Activated gamma-delta T cell treated with Interleukin-2 at 50 U/mL for 16 hours (primary cell): ENCODE measurements around the gene FHL1.
"Not testable (repeated sequence)": the region's sequence is repeated elsewhere in the genome, so short reads cannot be mapped to it uniquely, and the experiment has no call there.

Experiments
- DNase-seq: peaks from one replicate; pipeline ENCODE4 v3.0.0-alpha.2; 2020

Gene FHL1

DNA sequence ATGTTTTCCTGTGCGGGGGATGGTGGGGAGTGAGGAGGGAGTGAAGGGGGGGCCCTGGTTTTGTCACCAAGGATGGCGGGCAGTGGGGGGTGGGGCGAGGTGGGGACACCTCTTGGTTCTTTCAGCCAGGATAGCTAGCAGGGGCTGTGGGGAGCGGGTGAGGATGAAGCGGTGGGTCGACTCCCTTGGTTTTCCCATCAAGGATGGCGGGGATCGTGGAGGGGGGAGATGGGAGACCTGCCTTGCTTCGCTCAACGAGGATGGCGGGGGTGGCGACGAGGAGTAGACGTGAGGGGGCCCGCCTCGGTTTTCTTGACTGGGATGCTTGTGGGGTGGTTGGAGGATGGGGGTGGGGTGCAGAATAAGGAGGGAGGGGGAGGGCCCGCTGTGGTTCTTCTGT lies 643 bp downstream of the FHL1 start:
- DNase-seq = no peak

DNA sequence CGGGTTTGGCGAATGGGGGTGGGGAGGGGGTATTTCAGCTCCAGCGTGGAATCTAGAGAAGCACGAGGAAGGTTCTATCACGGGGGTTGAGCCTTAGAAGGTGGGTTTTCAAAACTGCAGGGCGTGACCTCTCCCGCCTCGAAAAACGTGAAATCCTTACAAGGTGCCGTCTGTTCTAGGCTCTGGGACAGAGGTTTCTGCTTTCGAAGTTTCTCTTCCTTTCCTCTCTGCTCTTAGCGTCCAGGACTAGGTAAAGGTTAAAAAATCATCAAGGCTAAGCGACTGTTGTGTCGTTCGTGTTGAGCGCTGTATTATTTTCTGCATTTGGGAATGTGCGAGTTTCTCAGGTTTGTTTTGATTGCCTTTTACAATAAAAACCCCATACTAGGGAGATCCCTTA lies 1.1 kb downstream of the FHL1 start:
- DNase-seq = no peak

DNA sequence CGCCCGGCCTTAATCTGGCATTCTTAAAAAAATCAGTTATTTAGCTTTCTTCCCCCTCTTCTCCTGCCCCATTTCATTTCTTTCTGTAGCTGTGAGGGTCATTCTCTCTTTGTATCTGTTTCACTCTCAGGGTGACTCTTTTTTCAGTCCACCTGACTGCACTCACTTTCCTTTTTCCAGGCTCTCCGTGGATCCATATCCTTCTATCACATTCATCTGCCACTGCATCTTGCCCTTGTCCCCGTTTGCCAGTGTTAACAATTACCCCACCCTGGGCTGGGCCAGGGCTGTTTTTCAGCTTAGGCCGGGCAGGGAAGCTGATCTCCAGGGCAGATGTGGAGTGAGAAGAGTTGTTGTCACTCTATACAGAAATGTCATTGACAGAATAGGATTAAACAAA lies 7.7 kb downstream of the FHL1 start:
- no peak for DNase-seq

DNA sequence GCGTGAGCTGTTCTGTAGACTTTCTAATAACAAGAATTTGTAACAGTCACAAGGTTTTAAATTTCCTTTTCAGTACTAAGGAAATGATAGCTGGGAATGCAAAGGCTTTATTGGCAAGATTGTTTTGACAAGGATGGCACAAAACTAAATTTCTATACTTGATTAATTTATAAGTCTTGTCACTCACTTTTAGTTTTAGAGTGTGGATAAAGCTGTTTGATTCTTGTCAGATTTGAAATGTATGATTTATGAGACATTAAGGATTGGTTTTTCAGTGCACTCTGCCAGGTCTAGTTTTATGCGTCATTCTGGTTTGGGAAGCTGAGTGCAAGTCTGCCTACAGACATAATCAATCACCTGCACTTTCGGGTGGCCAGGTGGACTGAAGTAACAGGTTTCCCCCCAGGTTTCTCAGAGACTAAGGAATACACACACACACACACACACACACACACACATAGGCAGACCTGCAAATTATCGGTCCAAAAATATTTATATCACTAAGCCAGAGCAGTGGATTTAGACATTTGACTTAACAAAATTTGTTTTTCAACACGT lies 9.3 kb downstream of the FHL1 start:
- DNase-seq = no peak

DNA sequence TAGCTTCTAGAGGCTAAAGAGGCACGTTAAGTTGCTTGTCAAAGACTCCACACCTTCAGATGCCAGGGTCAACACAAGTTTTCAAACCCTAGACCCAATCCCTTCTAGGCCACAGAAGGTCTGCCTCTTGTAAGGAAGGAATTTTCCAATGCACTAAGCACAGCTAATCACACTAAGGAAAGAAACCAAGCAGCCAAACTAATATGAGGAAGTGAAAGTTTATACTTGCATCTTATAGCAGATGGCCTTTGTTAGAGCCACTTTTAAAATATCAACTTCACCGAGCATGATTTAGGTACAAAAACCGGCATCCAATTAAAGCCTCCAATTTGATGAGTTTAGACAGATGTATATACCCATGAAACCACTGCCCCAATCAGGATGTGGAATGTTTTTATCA lies 9.9 kb downstream of the FHL1 start:
- DNase-seq = no peak

DNA sequence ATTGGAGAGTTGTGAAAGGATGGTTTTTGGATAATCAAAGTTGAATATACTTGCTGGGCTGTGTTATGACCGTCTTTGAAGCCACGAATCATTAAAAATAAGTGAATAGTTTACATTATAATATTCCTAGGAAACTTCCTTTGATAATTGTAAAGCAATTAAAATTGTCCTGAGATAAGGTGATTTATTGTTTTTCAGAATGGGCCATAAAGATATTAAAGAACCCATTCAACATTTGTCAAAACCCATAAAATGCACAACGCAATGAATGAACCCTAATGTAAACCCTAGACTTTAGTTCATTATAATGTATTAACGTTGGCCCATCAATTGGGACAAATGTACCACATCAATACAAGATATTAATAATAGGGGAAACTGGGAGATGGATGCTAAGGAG lies 11.4 kb downstream of the FHL1 start:
- no peak for DNase-seq

DNA sequence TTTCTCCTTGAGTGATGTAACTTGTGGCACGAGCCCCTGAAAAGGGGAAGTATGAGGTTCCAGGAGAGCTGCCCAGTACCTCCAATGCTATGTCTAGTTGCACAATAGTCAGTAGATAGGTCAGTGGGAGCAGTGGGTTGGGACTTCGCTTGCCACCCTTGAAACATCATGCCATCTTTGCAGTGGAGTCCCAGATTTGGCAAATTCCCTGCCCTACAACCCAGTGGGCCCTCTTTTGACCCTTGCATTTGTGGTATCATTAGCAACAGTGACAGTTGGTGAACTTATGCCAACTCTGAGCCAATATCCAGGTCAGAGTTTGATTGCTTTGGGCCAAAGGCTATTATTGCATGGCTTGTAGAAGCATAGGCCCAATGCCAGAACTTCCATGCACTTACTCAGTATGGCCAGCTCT lies 12.3 kb downstream of the FHL1 start:
- DNase-seq = no peak

DNA sequence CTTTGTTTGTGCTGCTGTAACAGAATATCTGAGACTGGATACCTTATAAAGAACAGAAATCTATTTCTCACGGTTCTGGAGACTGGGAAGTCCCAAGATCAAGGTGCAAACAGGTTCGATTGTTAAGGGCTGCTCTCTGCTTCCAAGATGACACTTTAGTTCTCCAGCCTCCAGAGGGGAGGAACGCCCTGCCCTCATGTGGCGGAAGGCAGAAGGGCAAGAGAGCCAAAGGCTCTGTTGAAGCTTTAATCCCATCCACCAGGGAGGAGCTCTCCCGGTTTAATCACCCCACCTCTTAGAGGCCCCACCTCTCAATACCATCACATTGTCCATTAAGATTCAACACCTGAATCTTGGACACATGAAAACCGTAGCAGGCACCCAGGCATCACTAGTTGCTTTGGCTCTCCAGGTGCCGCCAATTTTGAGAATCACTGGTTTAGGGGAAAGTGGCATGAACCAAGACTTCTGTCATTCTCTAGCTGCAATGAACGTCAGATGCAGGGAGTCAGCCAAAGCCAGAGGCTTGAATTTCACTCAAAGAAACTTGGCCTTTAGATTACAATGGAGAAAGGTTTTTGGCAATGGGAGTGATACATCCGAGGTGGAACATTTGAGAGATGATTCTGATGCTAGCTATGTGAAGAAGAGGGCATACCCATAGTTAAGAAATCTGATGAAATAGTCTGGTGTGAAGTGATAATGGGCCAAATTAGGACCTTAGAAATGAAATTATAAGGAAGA lies 15.7 kb downstream of the FHL1 start:
- peak; percentile 15 for DNase-seq

DNA sequence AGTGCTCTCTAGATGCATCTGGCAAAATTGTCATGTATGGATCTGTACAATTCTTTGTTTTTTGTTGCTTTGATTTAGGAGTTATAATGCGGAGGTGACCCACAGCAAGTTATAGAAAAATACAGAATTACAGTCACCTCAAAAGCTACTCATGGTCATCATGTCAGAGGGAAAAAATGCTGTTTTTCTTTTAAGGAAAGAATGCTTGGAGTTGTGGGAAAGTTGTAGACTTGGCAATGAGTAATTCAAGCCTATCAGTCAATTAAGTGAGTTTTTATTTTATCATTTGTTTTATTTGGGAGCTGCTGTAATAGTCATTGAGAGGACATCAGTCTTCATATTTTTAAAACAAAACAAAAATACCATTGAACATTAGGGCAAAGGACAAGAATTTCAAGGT lies 16.4 kb downstream of the FHL1 start:
- DNase-seq = no peak

DNA sequence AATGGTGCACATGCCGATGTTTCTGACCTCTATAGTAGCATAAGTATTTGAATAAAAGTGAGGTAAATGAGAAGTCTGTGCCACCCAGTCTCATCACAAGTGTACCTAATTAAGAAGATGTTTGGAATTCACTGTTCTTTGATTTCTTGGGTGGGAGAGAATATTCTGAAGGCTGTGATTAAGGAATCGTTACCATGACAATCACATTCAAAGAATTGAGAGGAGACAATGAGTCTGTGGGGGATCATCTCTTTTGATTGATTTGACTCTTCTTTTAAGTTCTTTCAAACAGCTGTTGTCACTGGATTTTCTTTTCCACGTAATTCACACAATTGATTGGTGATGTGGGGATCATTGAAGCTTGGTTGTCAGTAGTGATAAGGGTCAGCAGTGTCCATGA lies 18.1 kb downstream of the FHL1 start:
- no peak for DNase-seq

DNA sequence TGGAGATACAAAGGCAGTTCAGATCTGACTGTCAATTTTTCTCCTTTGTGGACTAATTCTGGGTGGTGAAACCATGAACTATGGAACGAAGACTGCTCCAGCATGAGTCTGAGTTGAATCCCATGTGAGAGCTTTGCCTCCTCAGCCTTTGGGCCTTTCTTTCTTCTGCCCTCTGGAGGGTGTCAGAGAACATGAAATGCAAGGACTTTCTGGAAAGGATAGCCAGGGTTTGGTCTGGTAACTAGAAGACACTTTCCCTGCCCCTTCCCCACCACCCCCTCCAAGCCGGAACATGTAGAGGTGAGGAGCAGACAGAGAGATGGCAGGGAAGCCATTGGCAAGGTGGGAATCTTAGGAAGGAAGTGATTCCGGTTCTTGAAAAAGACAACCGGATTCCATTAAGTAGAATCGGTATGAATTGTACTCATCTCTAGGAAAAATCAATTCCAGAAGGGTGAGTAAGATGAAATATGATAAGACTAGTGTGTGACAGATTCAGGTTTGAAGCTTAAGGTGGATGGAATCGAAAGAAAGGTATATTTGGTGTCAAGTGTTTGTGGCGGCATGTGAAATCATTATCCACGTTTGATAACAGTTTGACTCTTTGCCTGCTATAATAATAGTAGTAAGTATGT lies 19.0 kb downstream of the FHL1 start:
- no peak for DNase-seq

DNA sequence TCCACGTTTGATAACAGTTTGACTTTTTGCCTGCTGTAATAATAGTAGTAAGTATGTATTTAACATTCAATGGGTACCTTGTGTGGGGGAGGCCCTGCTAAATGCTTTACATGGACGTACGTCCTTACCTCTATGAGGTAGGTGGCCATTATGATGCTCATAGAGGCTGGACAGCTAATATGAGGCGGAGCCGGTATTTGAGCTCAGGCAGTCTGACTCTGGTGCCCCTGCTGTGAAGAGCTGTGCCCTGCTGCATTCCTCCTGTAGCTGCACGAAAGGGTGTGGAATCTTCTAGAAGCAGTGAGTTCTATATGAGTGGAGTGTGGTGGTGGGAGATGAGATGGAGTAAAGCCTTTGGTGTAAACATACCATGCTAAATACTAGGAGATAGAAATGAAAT lies 20.7 kb downstream of the FHL1 start:
- DNase-seq = not testable (repeated sequence)

DNA sequence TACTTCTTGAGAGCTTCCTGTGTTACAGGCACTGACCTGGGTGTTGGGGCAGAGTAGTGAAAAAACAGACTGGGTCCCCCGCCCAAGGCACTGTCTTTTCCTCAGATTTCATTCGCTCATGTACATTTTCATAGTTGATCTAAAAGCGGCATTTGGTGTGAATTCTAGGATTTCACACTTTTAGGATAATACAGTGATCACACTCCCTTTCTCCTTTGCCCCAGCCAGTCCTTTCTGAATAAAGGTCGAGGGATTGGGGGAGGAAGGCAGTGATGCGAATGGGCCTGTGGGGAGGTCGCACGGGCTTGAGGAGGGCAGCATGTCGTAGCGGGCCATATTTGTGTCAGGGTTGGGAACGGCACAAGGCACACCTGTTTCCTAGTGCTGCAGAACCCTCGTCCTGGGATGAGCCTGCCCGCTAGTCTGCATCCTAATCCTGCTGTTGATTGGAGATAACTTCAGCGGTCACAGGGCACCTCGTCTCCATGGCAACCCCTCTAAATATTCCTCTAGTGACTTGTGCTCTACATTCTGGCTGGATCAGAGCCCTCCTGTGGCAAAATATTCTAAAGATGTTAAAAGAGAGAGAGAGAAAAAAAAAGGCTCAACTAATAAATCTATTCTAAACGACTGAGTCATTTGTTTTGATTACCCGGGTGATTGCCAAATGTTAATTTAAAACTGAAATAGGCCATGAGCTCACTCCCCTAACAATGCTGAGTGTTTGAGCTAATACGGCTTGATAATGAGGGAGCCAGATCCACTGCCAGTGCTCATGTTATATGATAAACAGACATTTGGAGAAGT lies 21.8 kb downstream of the FHL1 start:
- DNase-seq = no peak

DNA sequence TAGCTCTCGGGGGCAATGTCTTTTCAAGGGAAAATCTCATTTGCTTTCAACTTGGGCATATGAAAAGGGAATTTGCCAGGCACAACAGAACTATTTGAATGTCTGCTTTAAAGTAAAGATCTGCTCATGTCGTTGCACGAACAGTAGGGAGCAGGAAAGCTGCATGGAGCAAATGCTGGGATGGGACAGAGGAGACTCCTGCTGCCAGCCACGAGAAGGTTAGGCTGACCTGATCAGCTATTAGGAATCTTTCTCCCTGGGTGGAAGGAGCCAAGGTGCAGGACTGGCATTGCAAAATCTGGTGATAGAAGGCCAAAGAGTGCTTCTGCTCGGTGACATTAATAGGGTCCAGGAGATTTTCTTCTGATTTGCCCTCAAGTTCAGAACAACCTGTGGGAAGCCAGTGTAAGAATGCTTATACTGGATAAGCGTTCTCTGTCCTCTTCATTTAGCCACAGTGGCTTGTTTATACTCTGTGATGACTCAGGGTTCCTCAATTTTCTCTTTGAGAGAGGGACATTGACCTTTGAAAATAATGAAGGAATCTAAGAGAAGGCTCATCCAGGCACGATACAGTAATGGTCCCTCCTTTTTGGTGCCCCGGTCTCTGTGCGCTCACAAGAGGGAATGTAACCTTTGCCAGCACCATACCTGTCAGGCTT lies 22.9 kb downstream of the FHL1 start:
- no peak for DNase-seq

DNA sequence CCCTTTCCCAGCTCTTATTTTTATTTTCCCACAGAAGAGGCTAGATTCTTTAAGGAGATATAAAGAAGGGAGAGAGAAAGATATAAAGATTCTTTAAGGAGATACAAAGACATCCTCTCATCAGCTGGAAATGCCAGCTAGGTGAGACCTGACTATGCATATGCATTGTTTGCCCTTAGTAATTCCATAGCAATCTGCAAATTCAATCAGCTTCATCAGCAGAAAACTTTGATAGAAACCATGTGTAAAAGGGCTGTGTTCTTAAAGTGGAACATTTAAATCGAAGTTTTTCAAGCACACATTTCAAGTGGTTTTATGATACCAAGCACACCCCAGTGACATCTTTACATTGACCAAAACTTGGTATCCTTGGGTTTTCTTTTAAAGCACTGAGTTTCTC lies 24.1 kb downstream of the FHL1 start:
- no peak for DNase-seq

DNA sequence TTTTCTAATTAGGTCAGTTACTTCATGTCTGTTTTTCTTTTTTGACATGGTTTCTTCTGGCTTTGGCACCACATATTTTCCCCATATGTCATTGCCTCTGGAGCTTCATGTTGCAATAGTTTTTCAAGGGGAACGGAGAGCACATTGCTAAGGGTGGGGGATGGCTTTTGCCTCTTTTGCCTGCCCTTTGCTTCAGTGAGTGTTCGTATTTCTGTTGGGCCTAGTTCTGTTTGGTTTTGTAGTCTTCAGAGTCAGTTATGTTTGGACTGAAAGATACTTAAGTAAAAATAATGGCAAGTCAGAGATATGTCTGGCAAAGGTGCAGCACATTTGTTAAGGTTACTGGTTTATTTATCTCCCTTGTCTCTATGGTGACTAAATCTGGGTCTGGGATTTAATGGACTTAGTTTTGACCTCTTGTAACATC lies 29.1 kb downstream of the FHL1 start:
- DNase-seq = no peak

DNA sequence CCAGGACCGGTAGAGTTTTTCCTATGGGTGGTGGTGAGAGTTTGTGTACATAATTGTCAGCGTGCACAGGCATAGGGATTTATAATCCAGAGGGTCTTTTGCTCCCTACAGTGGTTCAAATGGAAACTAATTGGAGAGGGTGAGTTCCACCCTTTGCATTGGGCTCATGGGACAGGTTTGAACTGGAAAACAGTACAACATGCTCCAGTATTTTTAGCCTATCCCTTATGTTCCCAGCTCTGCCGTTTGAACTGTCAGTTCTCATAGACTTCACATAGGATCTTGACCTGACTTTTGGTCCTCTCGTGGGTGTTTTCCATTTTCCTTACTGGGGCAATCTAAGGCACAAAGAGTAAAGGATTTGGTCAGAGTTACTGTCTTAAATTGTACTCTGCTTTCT lies 31.8 kb downstream of the FHL1 start:
- no peak for DNase-seq

DNA sequence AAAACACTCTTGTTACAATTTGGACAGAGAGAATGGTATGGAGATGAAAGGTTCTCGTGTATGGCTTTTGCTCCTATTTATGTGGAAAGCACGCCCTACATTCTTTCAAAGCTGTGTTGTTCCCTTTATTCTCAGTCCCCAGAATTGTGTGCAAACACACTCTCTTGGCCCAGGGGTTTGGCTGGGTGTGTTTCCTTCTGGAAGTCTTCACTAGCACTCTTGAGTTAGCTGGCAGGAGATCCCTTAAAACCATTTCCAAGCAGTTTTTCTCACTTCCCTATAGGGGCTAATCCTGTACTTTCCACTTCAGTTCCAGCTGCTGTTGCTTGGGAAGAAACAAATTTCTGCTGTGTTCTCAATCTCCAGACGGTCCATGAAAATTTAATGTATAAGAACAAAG lies 35.1 kb downstream of the FHL1 start:
- DNase-seq = no peak

DNA sequence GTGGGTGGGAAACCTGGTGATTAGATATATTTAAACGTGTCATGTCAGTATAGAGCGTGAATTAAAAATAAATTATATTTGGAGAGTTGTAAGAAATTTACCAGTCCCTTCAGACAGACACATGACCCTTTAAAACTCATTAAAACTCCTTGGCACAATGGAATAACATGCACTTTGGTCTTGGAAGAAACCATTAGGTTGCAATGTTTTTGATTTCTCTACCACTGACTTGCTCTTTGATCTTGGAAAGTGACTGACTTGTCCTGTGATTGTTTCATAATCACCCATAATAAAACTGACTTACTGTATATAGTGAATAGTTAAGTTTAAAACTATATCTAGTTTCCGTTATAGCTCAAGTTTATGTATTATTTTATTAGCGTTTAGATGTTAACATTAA lies 35.8 kb downstream of the FHL1 start:
- no peak for DNase-seq

DNA sequence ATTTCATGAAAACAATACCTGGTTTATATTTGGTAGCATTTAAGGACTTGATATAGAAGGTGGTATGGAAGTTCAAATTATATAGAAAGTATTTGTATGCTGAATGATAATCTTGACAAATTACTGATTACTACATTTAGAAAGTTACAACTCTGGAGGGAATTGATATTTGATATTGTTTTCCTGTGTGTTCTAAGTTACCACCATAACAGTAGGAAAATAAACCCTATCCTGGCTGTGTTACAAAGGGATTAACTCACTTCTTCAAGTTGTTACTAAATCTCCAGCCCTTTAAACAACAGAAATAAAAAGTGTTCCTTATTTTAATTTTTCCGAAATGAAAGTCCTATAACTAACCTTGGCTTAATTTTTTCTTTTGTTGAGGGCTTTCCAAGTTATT lies 36.6 kb downstream of the FHL1 start:
- DNase-seq = no peak

DNA sequence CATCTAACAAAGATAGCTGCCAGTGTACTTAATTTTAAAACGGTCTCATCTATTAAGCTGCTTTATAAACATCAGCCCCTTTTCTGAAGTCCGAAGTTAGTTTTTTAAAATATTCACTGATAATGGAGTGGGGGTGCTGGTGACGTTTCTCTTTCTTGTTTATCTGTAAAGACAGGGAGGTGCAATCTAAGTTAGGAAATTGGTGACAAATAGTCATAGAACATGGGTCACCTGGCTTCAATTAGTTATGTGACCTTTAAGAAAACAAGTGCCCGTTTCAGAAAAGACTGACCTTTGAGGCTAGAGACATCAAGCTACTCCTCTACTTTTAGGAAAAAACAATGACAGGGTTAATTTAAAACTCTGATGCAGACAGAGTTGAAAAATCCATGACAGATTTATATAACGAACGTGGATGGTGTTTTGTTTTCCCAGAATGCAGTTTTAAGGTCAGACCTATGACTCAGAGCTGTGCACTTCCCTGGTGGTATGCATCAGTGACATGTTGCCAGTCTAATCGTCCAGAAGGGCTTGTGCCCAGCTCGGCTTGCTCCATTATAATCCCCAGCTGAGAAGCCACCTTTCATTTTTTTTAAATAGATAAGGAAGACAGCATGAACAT lies 38.2 kb downstream of the FHL1 start:
- DNase-seq = no peak

DNA sequence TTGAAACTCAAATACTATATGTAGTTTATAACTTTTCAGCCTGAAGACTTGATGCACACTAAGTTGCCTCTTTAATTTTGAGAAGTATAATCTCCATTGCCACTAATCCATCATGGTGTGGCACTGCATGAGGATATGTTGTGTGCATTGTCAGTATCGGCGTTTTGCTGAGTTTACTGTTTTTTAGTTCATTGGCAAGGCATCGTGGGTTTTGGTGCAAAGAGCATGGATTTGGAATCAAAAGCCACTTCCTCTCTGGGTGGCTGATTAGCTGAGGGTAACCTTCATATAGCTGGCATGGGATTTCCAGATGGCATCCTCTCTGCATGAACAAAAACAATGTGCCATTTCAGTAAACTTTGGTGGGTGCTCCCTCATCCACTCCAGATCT lies 38.7 kb downstream of the FHL1 start:
- DNase-seq = no peak

DNA sequence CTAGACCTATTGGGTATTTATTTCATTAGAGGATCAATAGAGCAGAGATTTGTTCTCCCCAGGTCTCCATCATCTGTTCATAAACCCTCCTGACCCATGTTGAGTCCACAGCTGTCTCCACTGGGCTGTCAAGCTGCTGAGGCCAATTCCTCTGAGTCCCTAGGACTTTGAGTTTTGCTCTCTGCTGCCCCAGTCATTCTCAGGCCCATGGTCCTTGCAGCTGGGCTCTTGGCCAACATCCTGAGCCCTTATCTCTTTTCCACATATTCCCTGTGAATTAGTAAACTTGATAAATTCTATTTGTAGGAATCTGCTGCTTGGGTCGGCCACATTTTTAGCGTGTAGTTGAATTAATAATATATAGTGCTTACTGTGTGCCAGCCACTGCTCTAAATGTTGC lies 41.9 kb downstream of the FHL1 start:
- DNase-seq = no peak
